HG03103 (cell line): ENCODE measurements around the gene RPS6KA4.

Source experiments
- ATAC-seq: cut with Tn5 transposase; IDR thresholded peaks from one replicate; pipeline ENCODE4 v1.9.1; 2021; ENCODE audit warnings: low read depth; ENCODE audit not compliant: unreplicated experiment

The RPS6KA4 gene

DNA sequence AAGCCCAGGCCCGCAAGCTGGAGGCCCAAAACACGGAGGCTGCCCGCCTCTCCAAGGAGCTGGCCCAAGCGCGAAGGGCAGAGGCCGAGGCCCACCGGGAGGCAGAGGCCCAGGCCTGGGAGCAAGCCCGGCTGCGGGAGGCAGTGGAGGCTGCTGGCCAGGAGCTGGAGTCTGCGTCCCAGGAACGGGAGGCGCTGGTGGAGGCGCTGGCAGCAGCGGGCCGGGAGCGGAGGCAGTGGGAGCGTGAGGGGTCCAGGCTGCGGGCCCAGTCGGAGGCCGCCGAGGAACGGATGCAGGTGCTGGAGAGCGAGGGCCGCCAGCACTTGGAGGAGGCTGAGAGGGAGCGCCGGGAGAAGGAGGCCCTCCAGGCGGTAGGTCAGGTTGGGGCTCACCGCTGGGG lies 14.2 kb upstream of the RPS6KA4 start:
- ATAC-seq: no peak

DNA sequence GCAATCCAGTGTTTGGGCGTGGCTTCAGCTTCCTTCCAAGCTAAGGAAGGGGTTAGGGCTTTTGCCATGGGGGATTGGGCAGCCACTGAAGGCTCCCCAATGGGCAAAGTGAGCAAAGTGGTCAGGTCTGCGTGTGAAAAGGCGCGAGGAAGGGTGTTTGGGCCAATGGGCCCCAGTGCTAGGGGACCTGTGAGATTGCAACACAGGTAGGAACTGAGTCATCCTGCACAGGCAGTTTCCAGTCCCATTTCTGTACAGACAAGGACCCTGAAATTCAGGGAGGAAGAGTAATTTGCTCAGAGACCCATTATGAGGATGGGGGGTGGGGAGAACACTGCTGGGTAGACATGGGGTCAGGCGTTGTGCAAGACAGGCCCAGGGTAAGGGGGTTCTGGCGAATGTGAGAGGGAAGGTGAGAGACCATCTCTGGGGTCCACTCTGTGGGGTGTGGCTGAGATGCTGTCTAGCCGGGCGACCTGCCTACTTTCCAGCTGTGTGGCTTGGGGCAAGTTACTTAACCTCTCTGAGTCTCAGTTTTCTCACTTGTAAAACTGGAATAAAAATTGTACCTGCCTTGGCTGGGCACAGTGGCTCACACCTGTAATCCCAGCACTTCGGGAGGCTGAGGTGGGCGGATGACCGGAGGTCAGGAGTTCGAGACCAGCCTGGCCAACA lies 11.6 kb upstream of the RPS6KA4 start:
- ATAC-seq: no peak

DNA sequence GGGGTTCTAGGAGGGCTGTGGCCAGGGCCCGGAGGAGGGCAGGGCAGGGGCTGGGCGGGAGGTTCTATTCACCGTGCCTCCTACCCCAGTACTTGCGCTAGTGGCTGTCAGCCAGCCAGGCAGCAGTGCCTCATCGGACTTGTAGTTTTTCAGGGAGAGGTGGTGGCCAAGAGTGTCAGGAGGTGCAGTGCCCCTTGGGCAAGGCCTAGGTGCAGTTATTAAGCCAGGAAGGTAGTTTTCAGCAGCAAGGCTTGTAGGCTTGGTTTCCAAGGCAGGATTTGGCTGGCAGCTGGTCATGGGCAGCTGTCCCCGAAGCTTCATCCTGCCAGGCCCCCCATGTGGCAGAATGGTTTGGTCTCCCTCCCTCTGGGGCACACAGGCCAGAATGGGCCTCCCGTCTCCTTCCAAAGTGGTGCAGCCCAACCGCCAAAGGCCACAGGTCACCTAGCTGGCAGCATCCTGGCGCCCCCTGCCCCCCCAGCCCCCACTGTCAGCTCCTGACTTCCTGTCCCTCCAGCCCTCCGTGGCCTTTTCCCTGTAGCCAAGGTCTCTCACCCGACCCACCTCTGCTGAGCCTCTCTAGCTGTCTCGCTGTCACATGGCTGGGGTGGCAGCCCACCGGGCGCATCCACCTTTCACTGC lies 10.5 kb upstream of the RPS6KA4 start:
- no peak for ATAC-seq

DNA sequence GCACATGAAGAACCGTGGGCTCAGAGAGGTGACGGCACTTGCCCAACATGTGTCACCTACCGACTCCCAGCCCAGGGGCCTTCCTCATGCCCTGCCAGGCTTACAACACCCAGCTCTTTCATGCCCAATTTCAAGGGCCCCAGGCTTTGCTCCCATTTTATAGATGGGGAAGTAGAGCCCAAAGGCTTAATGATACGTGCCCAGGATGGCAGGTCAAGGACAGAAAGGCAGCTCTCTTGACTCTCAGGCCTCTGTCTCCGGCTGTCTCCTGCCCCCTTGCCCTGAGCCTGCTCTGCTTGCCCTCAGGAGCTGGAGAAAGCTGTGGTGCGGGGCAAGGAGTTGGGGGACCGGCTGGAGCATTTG lies 10.0 kb upstream of the RPS6KA4 start:
- no peak for ATAC-seq

DNA sequence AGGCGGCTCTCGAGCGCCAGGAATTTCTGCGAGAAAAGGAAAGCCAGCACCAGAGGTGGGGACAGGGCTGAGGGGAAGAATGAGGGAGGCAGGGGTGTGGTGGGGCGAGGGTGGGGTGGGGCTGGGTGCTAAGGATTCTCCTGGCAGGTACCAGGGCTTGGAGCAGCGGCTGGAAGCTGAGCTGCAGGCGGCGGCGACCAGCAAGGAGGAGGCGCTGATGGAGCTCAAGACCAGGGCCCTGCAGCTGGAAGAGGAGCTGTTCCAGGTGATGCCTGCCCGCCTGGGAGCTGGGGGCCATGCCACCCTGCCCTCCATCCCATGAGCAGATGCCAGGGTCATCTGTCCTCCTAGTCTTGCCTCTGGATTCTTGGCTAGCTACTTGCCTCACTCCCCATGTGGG lies 9.6 kb upstream of the RPS6KA4 start:
- no peak for ATAC-seq

DNA sequence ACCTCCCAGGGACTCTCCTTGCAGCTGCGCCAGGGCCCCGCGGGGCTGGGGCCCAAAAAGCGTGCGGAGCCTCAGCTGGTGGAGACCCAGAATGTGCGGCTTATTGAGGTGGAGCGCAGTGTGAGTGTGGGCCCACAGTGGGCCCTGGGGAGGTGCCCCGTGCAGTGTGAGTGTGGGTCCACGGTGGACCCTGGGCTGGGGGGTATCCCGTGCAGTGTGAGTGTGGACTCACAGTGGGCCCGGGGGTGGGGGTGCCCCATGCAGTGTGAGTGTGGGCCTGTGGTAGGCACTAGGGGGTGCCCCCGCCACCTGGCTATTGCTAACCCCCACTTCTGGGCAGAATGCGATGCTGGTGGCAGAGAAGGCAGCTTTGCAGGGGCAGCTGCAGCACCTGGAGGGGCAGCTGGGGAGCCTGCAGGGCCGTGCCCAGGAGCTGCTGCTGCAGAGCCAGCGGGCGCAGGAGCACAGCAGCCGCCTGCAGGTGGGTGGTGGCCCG lies 7.8 kb upstream of the RPS6KA4 start:
- no peak for ATAC-seq

DNA sequence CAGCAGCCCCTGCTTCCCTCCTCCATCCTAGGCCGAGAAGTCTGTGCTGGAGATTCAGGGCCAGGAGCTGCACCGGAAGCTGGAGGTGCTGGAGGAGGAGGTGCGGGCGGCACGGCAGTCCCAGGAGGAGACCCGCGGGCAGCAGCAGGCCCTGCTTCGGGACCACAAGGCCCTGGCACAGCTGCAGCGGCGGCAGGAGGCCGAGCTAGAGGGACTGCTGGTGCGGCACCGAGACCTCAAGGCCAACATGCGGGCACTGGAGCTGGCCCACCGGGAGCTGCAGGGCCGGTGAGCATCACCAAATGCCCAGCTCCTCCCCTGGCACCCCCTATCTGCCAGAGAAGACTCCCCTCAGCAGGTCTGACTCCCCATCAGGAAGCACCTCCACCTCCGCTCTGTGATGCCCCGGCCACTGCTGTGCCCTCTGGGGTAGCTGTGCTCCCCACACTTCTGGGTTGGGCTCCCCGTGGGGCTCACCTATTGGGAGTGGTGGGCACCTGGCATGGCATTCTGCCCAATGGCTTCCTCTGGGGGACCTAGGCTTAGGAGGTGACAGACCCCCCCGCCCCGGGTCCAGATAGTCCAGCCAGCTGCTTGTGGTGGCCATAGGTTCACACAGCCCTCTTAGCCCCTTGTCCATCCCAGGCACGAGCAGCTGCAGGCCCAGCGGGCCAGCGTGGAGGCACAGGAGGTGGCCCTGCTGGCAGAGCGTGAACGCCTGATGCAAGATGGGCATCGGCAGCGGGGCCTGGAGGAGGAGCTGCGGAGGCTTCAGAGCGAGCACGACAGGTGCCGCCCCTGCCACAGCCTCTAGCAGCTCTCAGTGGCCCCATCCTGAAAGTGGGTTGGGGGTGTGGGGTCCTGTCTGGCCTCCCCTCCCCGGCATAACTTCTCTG lies 6.6 kb upstream of the RPS6KA4 start:
- no peak for ATAC-seq

DNA sequence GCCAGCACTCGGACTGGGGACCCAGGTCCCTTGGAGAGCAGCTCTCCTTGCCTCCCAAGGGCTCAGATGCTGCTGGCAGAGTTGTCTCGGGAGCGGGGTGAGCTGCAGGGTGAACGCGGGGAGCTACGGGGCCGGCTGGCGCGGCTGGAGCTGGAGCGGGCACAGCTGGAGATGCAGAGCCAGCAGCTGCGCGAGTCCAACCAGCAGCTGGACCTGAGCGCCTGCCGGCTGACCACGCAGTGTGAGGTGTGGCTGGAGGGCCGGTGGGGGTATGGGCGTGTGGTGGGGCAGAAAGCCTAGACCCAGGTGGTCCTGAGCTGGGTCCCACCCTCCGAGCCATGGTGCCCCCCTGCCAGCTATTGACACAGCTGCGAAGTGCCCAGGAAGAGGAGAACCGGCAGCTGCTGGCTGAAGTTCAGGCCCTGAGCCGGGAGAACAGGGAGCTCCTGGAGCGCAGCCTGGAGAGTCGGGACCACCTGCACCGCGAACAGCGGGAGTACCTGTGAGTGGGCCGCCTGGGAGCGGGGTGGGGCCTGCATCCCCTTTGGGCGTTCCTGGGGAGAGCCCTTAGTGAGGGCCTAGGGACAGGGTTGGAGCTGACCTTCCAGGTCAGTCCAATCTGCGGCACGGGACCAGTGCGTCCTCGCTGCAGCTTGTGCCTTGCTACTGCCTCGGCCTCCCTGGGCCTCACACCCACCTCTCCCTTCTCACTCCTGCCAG lies 5.8 kb upstream of the RPS6KA4 start:
- no peak for ATAC-seq

DNA sequence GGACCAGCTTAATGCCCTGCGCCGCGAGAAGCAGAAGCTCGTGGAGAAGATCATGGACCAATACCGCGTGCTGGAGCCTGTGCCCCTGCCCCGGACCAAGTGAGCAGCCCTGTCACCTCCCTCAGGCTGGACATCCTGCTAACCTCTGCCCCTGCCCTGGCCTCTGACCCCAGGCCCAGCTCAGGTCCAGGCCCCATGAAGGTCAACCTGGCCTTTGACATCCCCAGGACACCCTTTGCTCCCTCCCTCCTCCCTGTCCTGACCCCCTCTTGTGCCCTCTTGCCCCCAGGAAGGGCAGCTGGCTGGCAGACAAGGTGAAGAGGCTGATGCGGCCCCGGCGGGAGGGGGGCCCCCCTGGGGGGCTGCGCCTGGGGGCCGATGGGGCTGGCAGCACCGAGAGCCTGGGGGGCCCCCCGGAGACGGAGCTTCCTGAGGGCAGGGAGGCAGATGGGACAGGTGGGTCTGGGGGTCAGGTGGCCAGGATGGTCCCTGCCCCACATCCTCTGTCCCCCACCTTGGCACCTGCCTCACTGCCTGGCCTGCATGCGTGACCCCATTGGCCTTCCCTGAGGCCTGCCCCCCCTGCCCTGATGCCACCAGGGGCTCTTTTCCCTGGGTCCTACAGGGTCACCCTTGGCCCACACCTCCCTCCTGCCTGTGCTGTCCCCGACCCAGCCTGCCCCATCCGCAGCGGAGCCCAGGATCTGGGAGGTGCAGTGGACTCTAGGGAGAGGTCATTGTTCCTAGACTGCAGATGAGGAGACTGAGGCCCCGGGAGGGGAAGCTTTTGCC lies 5.1 kb upstream of the RPS6KA4 start:
- no peak for ATAC-seq

DNA sequence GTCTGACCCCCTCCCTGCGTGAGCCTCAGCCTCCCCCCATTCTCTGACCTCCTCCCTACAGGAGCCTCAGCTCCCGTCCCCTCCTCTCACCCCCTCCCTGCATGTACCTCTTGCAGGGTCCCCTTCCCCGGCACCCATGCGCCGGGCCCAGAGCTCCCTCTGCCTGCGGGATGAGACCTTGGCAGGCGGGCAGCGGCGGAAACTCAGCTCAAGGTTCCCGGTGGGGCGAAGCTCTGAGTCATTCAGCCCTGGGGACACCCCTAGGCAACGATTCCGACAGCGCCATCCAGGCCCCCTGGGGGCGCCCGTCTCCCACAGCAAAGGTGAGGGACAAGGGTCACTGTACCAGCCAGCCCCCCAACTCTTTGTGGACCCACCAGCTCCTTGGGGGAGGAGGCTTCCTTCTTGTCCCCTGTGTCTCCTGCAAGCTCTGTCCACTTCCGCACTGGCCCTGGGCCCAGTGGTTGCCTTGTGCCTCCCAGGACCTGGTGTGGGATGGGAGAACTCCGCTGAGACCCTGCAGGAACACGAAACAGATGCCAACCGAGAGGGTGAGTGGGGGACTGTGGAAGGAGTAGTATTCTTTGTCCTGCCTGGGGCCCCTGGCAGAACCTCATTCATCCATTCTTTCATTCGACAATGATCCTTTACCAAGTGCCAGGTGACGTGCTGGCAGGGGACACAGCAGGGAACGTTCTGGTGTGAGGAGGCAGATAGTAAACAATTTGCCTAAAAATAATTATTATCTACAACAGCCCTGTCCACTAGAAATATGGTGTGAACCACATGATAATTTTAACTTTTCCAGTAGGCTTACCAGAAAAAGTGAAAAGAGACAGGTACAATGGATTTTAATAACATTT lies 3.7 kb upstream of the RPS6KA4 start:
- no peak for ATAC-seq

DNA sequence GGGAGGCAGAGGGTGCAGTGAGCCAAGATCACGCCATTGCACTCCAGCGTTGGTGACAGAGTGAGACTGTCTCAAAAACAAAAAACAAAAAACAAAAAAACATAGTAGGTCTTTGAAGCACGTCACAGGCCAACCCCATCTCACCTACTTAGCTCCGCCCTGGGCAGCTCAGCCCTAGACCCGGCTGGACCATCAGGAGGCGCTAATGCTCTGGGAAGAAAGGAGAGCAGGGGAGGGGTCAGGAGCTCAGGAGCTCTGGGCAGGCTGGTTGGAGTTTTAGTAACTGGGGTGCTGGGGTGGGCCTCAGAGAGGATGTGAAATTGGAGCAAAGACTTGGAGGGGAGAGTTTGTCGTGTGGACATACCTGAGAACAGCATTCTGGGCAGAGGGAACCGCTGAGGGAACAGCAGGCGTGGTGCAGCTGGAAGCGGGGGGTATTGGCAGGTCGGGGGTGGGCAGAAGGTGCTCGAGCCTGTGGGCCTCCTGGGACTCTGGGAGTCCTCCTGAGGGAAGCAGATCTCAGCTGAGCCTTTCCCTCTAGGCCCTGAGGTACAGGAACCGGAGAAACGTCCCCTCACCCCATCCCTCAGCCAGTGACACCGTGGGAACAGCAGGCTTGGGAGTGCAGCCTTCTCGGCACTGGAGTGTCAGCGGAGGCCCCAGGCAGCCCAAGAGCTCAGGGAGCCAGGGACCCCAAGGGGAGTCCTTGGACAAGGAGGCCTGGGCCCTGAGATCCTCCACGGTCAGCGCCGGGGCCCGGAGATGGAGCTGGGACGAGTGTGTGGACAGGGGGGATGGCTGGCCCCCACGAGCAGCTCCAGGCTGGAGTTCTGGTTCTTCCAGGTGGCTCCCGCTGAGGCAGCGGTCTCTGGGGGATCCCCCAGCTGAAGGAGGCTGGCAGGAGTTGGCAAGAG lies 2.2 kb upstream of the RPS6KA4 start:
- no peak for ATAC-seq

DNA sequence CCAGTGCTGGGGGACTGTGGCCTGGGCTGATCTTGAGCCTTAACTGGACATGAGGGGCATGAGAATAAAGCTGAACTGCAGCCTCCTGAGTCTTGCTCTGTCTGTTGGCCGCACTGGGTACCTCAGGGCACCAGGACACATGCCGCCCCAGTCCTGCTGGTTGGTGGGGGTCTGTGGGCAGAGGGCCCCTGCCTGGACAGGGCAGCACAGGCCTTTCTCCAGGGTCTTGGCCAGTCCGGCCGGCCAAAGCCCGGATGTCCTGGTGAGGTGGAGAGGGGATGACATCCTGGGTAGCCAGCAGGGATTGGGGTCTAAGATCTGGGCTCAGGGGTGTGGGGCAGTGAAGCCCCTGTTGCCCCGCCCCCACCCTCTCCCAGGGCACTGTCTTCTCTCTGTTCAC lies 1.5 kb upstream of the RPS6KA4 start:
- no peak for ATAC-seq

DNA sequence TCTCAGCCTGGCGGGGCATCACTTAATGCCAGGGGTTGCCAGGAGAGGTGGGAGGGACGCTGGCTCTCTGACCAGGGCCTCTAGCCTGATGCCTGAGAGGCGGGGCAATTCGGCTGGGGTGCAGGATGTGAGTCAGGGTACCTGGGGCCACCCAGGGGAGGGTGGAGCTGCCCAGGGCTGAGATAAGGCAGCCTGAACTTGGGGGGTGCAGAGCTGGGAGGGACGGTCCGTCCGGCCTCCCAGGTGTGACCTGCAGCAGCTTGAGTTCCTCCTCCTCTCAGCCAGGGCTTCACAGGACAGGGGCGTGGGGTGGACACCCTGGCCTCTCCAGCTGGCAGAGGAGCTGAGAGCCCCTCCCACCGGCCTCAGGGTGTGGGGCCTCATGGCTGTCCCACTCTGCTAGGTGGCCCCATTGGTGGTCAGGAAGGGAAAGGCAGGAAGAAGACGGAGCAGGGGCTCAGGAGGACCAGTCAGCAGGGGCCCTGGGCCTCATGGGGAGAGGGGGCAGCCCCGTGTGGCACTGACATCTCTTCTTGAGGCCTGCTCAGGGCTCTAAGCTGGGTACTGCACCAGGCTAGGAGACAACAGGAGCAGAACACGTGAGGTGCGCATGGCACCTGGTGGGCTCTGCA lies 942 bp upstream of the RPS6KA4 start:
- ATAC-seq: no peak

DNA sequence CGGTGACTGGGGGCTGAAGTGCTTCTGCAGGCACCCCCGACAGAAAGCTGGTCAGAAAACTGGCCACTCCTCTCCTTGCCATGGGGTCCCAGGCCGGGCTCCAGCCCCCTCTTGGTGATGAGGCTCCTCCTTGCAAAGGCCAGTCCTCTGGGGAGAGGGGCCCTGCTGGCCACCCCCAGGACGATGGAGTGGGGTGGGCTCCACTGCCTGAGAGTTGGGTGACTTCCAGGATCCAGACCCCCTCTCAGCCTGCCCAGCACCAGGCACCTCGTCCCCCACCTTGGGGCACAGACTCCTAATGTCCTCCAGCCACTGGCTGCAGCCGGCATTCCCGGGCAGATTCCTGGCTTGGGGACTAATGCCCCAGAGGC lies 441 bp upstream of the RPS6KA4 start:
- no peak for ATAC-seq

DNA sequence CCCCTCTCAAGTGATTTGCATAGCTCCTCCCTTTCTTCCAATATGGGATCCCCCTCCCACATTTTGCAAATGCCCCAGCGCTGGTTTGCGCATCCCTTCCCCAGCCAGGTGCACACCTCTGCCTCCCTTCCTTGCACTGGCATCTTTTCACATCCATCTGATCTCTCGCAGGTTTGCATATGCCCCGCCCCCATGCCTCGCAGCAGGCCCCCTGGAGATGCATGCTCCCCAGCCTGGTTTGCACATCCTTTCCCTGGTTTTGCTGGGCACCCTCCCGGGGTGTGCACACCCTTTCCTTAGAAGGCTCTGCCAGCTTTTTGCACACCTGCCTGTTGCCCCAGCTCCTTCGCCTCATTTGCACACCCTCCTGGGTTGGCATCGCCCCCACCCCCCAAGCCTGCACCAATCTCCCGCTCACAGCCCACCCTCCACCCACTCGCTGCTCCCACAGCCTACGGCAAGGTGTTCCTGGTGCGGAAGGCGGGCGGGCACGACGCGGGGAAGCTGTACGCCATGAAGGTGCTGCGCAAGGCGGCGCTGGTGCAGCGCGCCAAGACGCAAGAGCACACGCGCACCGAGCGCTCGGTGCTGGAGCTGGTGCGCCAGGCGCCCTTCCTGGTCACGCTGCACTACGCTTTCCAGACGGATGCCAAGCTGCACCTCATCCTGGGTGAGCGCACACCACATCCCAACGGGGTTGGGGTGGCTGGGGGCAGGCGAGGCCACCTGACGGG lies 917 bp downstream of the RPS6KA4 start:
- no peak for ATAC-seq

DNA sequence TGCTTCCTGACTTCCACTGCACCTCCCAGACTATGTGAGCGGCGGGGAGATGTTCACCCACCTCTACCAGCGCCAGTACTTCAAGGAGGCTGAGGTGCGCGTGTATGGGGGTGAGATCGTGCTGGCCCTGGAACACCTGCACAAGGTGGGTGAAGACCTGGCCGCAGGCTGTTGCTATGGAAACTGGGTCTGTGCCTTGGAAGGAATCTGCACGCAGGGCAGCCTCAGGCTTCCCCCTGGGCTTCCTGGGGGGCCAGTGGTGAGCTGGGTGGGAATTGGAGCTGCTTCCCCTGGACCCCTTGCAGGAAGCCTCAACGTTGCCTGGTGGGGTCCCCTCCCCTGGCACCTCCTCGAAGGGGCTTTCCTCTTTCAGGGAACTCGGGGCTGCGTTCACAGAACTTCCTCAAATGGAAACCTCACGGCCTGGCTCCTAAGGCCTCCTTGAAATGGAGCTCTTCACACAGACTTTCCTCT lies 1.5 kb downstream of the RPS6KA4 start:
- no peak for ATAC-seq

DNA sequence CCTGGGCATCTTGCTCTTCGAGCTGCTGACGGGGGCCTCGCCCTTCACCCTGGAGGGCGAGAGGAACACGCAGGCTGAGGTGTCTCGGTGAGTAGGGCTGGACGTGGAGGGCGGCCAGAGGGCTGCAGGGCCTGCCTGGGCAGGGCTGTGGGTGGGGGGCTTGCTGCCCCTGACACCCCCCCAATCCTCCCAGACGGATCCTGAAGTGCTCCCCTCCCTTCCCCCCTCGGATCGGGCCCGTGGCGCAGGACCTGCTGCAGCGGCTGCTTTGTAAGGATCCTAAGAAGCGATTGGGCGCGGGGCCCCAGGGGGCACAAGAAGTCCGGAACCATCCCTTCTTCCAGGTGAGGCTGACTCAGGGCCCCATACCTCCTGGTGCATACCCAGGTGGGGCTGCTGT lies 2.7 kb downstream of the RPS6KA4 start:
- no peak for ATAC-seq
